Measurements from ENCODE around the gene NHSL2. TPM values are rescaled to one million over a fixed set of nuclear protein-coding genes. Genes with fewer than 3 reads are reported as not detected.

NHSL2 gene
- total and polyA plus RNA-seq, 3 experiments from 2014 or later, result 0.51 to 17.8 (median 1.1) TPM

DNA sequence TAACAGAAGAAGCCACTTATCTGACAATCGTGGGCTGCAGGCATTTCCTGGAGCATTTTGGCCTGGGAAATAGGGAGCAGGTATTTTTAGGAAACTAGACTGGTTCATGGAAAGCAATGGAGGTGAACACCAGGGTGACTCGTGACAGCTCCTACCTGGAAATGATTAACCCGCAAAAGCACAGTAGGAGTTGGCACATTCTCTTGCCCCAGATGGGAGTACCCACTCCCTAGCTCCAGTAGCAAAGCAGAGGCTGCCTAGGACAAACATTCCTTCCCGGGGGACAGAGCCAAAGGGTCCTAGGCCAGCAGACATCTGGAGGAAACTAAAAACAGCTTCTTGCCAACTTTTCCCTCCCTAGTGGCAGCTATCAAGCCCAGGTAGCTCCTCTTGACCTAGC is 192.1 kb downstream of the NHSL2 start:
- peak overlapping the region in 5 of 8 donors; percentile 68 to 97 (median 80) for H3K27ac Mint-ChIP-seq
- Histone ChIP-seq H3K36me3 (ENCODE audit: insufficient read depth, low read length) (no peaks in the 10 kb centered on the region), H3K9me3 (ENCODE audit: low read length) (no peaks in the 10 kb centered on the region), H3K4me3 (ENCODE audit: low read length) (no peak overlapping the region), H3K27me3 (ENCODE audit: insufficient read depth, low read length, poor library complexity, severe bottlenecking) (no peaks in the 10 kb centered on the region), H3K4me1 (ENCODE audit: insufficient read depth, low read length) (peaks cover 50% of the 10 kb centered on the region), H3K27ac (ENCODE audit: low read depth, low read length) (no peak overlapping the region)
- no peaks in the 10 kb centered on the region for H3K9me3 Mint-ChIP-seq
- no peaks in the 10 kb centered on the region for H3K36me3 Mint-ChIP-seq
- ChIA-PET POLR2A (no interaction called here), CTCF (interaction anchor here (0.8 kb wide), 1 partner anchor 24 kb away, joined by 3 read pairs; no protein-coding TSS in a partner anchor)
- peaks cover 70 to 85% (median 85%) of the 10 kb centered on the region in 3 donors for H3K4me1 Mint-ChIP-seq
- no peak for DNase-seq
- peaks cover 3 to 7% of the 10 kb centered on the region in 2 donors for H3K27me3 Mint-ChIP-seq
- peak overlapping the region in 5 of 7 donors; percentile 3 to 97 (median 46) for H3K4me3 Mint-ChIP-seq

DNA sequence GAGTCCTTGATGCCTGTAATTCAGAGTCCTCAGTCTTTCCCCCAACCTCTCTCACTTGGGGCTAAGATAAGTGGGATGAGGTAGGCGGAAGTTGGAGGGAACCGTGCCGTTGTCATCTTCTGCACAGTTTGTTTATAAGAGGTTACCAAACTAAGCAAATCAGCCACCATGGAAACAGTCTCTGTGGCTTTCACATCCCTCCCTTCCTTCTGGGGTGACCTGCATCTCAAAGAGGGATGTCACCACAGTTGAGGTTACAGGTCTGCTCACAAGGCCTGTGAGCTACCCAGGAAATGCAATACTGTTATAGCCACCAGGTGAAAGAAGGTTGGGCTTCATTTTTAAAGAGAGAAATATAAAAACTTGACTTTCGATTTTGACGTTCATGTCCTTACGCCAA is 194.8 kb downstream of the NHSL2 start:
- H3K4me1 Mint-ChIP-seq, result peaks cover 64 to 89% (median 82%) of the 10 kb centered on the region in 3 donors
- H3K4me3 Mint-ChIP-seq, result peak overlapping the region; percentile 59 to 87 (median 80)
- H3K27ac Mint-ChIP-seq, result peak overlapping the region; percentile 92 to 99 (median 96)
- H3K27me3 Mint-ChIP-seq, result peaks cover 0 to 12% of the 10 kb centered on the region in 2 donors
- H3K27me3 ChIP-seq (ENCODE audit: insufficient read depth, low read length, poor library complexity, severe bottlenecking), result no peaks in the 10 kb centered on the region
- DNase-seq, result peak; percentile 40 to 88 (median 69)
- H3K4me1 ChIP-seq (ENCODE audit: insufficient read depth, low read length), result peaks cover 42% of the 10 kb centered on the region
- no peaks in the 10 kb centered on the region for H3K36me3 Mint-ChIP-seq
- no peaks in the 10 kb centered on the region for H3K36me3 ChIP-seq (ENCODE audit: insufficient read depth, low read length)
- no peaks in the 10 kb centered on the region for H3K9me3 Mint-ChIP-seq
- peak overlapping the region; percentile 93 for H3K27ac ChIP-seq (ENCODE audit: low read depth, low read length)
- no peaks in the 10 kb centered on the region for H3K9me3 ChIP-seq (ENCODE audit: low read length)
- H3K4me3 ChIP-seq (ENCODE audit: low read length), result no peak overlapping the region
- ChIA-PET POLR2A (interaction anchor here (0.6 to 1.5 kb wide), 2 partner anchors 16 to 113 kb away, joined by 4 to 11 read pairs; no protein-coding TSS in a partner anchor), CTCF (interaction anchor here (1.0 to 1.6 kb wide), 7 partner anchors 10 to 87 kb away, joined by 3 to 7 read pairs (median 4); partner anchors contain the start of gene RTL5)

DNA sequence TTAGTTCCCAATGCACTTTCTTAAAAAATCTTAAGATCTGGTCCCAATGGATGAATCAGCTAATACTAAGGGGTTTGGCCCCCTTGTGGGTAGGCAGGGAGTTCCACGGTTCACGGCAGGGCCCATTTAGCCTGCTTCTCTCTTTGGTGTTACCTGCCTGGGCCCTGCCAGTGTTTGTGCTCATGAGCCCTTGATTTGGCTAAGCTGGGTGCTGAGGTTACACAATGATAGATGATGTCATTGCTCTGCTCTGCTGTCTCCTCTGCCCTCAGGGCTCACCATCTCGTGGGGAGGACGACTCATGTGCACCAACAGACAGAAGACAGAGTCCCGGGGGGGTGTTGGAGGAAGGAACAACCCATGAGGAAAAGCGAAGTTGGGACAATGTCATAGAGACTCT is 196.7 kb downstream of the NHSL2 start:
- ChIA-PET CTCF (interaction anchor here (1.5 kb wide), 1 partner anchor 86 kb away, joined by 3 read pairs; no protein-coding TSS in a partner anchor), POLR2A (no interaction called here)
- H3K27ac ChIP-seq (ENCODE audit: low read depth, low read length), result no peak overlapping the region
- peak in 2 of 5 donors; percentile 22 to 64 for DNase-seq
- H3K36me3 ChIP-seq (ENCODE audit: insufficient read depth, low read length), result no peaks in the 10 kb centered on the region
- Mint-ChIP-seq H3K4me3 (peak overlapping the region; percentile 4 to 64 (median 17)), H3K4me1 (peaks cover 48 to 83% (median 63%) of the 10 kb centered on the region in 3 donors), H3K9me3 (no peaks in the 10 kb centered on the region), H3K36me3 (no peaks in the 10 kb centered on the region), H3K27ac (peak overlapping the region; percentile 83 to 94 (median 89)), H3K27me3 (peaks cover 0 to 13% of the 10 kb centered on the region in 2 donors)
- no peaks in the 10 kb centered on the region for H3K27me3 ChIP-seq (ENCODE audit: insufficient read depth, low read length, poor library complexity, severe bottlenecking)
- no peaks in the 10 kb centered on the region for H3K9me3 ChIP-seq (ENCODE audit: low read length)
- H3K4me3 ChIP-seq (ENCODE audit: low read length), result no peak overlapping the region
- peaks cover 25% of the 10 kb centered on the region for H3K4me1 ChIP-seq (ENCODE audit: insufficient read depth, low read length)

DNA sequence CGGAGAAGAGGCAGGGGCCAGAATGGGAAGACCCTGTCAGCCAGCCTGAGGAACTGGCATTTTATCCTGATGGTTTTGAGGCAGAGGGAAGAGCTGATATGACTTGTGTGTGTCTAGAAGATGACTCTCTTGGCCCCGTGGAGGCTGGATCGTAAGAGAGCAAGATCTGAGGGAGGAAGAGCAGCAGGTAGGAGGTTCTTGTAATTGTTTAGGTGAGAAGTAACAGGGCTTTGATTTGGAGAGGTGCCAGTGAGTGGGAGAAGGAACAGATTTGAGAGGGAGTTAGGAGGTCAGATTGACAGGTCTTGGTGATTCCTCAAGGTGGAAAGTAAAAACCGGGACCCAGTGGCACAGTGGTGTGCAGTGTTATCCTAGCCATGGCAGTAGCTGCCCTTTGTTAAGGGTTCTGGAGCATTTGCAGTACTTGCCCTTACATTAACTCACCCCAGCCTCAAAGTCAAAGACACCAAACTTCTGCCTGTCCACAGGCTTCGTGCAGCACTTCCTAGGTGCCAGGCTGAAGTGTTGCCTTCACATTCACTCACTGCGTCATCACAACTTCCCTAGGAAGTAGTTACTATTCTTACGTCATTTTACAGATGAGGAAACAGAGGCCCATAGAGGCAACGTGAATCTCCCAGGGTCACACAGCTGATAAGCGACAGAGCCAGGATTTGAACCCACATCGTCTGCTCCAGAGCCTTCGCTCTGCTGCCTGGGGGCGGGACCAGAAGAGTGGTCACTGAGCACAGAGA is 197.4 kb downstream of the NHSL2 start:
- Mint-ChIP-seq H3K27me3 (peaks cover 0 to 13% of the 10 kb centered on the region in 2 donors), H3K4me1 (peaks cover 44 to 78% (median 59%) of the 10 kb centered on the region in 3 donors)

DNA sequence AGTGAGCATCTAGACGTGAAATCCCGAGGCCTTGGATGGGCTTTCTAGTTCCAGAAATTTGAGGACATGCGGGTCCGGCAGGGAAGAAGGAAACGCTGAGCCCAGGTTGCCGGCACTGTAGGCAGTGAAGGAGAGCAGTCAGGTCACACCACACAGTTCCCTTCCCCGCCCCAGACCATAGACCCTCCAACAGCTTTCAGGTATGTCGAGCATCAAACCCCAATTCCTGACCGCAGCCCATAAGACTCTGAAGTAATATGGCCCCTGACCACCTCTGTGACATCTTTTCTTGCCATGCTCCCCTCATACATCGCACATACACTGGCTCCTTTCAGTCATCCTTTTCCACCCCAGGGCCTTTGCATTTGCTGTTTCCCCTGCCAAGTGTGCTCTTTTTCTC is 198.0 kb downstream of the NHSL2 start:
- Mint-ChIP-seq H3K27me3 (peaks cover 0 to 13% of the 10 kb centered on the region in 2 donors), H3K9me3 (no peaks in the 10 kb centered on the region), H3K36me3 (no peaks in the 10 kb centered on the region), H3K27ac (peak overlapping the region in 5 of 8 donors; percentile 55 to 93 (median 75)), H3K4me3 (peak overlapping the region in 1 of 7 donors; percentile 66), H3K4me1 (peaks cover 41 to 77% (median 56%) of the 10 kb centered on the region in 3 donors)
- POLR2A ChIA-PET, result interaction anchor here (0.7 kb wide), 1 partner anchor 15 kb away, joined by 3 read pairs; no protein-coding TSS in a partner anchor
- peaks cover 14% of the 10 kb centered on the region for H3K4me1 ChIP-seq (ENCODE audit: insufficient read depth, low read length)
- DNase-seq, result no peak
- H3K36me3 ChIP-seq (ENCODE audit: insufficient read depth, low read length), result no peaks in the 10 kb centered on the region
- CTCF ChIA-PET, result interaction anchor here (1.5 kb wide), 1 partner anchor 87 kb away, joined by 3 read pairs; no protein-coding TSS in a partner anchor
- H3K27me3 ChIP-seq (ENCODE audit: insufficient read depth, low read length, poor library complexity, severe bottlenecking), result no peaks in the 10 kb centered on the region
- H3K4me3 ChIP-seq (ENCODE audit: low read length), result no peak overlapping the region
- H3K9me3 ChIP-seq (ENCODE audit: low read length), result no peaks in the 10 kb centered on the region
- H3K27ac ChIP-seq (ENCODE audit: low read depth, low read length), result no peak overlapping the region

More for the DNA sequence above, 197.4 kb downstream of the NHSL2 start:
- ChIA-PET CTCF (interaction anchor here (1.5 kb wide), 1 partner anchor 86 kb away, joined by 3 read pairs; no protein-coding TSS in a partner anchor), POLR2A (interaction anchor here (0.7 kb wide), 1 partner anchor 16 kb away, joined by 3 read pairs; no protein-coding TSS in a partner anchor)
- no peak overlapping the region for H3K4me3 ChIP-seq (ENCODE audit: low read length)
- H3K27ac ChIP-seq (ENCODE audit: low read depth, low read length), result no peak overlapping the region
- H3K4me1 ChIP-seq (ENCODE audit: insufficient read depth, low read length), result peaks cover 20% of the 10 kb centered on the region
- H3K27ac Mint-ChIP-seq, result peak overlapping the region; percentile 83 to 94 (median 89)
- no peak for DNase-seq
- H3K9me3 ChIP-seq (ENCODE audit: low read length), result no peaks in the 10 kb centered on the region
- H3K4me3 Mint-ChIP-seq, result peak overlapping the region in 3 of 7 donors; percentile 4 to 55 (median 7)
- no peaks in the 10 kb centered on the region for H3K36me3 ChIP-seq (ENCODE audit: insufficient read depth, low read length)
- H3K27me3 ChIP-seq (ENCODE audit: insufficient read depth, low read length, poor library complexity, severe bottlenecking), result no peaks in the 10 kb centered on the region
- H3K36me3 Mint-ChIP-seq, result no peaks in the 10 kb centered on the region
- H3K9me3 Mint-ChIP-seq, result no peaks in the 10 kb centered on the region

DNA sequence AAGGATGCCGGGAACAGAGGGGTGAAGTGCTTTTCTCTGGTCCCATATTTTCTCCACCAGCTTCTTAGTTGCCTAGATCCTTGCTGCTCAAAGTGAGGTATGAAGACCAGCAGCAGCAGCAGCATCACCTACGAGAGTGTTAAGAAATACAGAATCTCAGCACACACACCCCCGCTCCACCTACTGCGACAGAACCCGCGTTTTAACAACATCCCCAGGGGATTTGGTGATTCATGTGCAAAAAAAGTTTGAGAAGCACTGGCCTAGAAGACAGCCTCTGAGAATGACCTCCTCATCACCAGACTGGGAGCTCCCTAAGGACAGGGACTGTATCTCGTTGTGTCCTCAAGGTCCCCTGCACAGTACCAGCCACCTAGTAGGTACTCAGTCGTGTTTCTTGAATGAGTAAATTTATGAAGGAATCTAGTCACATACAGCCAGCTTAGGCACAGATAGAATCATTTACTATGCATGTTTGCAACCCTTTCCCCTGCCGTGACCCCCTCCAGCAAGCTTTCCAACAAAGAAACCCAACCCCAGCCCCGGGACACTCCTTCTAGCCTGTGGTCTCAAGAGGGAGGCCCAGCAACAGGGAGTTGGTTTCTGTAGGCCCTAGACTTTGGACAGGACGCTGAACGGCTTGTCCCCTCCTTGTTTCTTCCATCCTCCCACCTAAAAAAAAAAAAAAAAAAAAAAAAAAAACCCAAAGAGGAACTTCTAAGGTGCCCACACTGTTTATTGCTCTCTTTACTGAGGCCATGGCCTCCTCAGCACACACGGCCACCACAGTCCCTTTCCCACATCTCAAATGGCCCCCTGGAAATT is 199.6 kb downstream of the NHSL2 start:
- Histone ChIP-seq H3K9me3 (ENCODE audit: low read length) (no peaks in the 10 kb centered on the region), H3K27me3 (ENCODE audit: insufficient read depth, low read length, poor library complexity, severe bottlenecking) (no peaks in the 10 kb centered on the region), H3K36me3 (ENCODE audit: insufficient read depth, low read length) (no peaks in the 10 kb centered on the region), H3K4me1 (ENCODE audit: insufficient read depth, low read length) (peaks cover 2% of the 10 kb centered on the region), H3K4me3 (ENCODE audit: low read length) (no peak overlapping the region), H3K27ac (ENCODE audit: low read depth, low read length) (no peak overlapping the region)
- Mint-ChIP-seq H3K27me3 (peaks cover 0 to 13% of the 10 kb centered on the region in 2 donors), H3K9me3 (no peaks in the 10 kb centered on the region), H3K27ac (peak overlapping the region in 5 of 8 donors; percentile 16 to 47 (median 24)), H3K4me1 (peaks cover 32 to 70% (median 49%) of the 10 kb centered on the region in 3 donors), H3K4me3 (peak overlapping the region in 1 of 7 donors; percentile 29), H3K36me3 (no peaks in the 10 kb centered on the region)
- DNase-seq, result no peak
- ChIA-PET POLR2A (no interaction called here), CTCF (interaction anchor here (0.9 kb wide), 1 partner anchor 10 kb away, joined by 3 read pairs; no protein-coding TSS in a partner anchor)

DNA sequence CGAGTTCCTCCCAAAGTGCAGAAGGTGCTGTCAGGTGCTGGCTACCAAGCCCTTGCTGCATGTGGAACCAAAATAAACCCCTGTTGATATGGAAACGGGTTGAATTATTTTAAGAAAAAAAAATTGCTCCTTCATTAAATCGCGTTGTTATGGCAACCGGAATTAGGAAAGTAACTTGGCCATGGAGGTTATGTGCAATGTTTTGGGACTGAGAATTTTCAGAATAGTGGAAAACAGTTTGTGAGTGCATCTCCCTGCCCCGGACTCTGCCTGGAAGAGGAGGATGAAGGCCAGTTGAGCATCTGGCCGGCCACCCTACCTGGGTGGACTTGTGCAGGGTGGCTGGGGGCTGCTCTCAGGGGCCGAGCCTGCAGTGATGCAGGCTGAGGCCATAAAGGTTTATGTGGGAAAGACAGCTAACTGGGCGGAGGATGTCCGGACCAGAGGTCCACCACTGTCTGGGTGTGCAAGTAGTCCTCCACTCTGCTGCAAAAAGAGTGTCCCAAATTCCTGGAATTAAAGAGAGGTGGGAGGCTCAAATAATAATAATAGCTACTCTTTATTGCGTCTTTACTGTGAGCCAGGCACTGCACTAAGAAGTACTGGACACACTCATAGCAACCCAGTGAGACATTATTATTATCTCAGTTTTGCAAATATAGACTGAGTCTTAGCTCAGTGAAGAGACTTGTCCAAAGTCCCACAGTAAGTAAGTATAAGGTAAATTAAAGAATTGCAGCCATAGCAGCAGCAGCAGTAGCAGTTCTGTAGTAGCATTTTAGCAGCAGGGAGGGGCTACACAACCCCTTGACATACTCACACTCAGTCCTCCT is 200.4 kb downstream of the NHSL2 start:
- Histone ChIP-seq H3K27ac (ENCODE audit: low read depth, low read length) (no peak overlapping the region), H3K4me1 (ENCODE audit: insufficient read depth, low read length) (no peaks in the 10 kb centered on the region), H3K36me3 (ENCODE audit: insufficient read depth, low read length) (no peaks in the 10 kb centered on the region), H3K9me3 (ENCODE audit: low read length) (no peaks in the 10 kb centered on the region), H3K27me3 (ENCODE audit: insufficient read depth, low read length, poor library complexity, severe bottlenecking) (no peaks in the 10 kb centered on the region), H3K4me3 (ENCODE audit: low read length) (no peak overlapping the region)
- Mint-ChIP-seq H3K4me3 (no peak overlapping the region), H3K27ac (peak overlapping the region in 3 of 8 donors; percentile 23 to 40 (median 24)), H3K4me1 (peaks cover 27 to 66% (median 45%) of the 10 kb centered on the region in 3 donors), H3K36me3 (no peaks in the 10 kb centered on the region), H3K9me3 (no peaks in the 10 kb centered on the region), H3K27me3 (peaks cover 0 to 10% of the 10 kb centered on the region in 2 donors)
- DNase-seq, result no peak
- ChIA-PET CTCF (interaction anchor here (0.9 to 1.4 kb wide), 2 partner anchors 9 to 10 kb away, joined by 3 to 4 read pairs; no protein-coding TSS in a partner anchor), POLR2A (no interaction called here)

Data from CD8-positive, alpha-beta memory T cell (primary cell).